Measurements from ENCODE around the gene CADPS.

GRCh38 chr3:62557450-62557849 lies 317.8 kb downstream of the CADPS start:
- TF ChIP-seq, protein P1, sequence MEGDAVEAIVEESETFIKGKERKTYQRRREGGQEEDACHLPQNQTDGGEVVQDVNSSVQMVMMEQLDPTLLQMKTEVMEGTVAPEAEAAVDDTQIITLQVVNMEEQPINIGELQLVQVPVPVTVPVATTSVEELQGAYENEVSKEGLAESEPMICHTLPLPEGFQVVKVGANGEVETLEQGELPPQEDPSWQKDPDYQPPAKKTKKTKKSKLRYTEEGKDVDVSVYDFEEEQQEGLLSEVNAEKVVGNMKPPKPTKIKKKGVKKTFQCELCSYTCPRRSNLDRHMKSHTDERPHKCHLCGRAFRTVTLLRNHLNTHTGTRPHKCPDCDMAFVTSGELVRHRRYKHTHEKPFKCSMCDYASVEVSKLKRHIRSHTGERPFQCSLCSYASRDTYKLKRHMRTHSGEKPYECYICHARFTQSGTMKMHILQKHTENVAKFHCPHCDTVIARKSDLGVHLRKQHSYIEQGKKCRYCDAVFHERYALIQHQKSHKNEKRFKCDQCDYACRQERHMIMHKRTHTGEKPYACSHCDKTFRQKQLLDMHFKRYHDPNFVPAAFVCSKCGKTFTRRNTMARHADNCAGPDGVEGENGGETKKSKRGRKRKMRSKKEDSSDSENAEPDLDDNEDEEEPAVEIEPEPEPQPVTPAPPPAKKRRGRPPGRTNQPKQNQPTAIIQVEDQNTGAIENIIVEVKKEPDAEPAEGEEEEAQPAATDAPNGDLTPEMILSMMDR (IDR thresholded peaks at IDR 0.05) = no peak
- TF ChIP-seq POLR2A (IDR thresholded peaks at IDR 0.05) (no peak), POLR2AphosphoS5 (IDR thresholded peaks at IDR 0.05) (no peak)

Measured in sigmoid colon (tissue), 4 donors.